CD8-positive, alpha-beta memory T cell (primary cell): ENCODE results near the gene PRSS2. TPM values are rescaled to one million over a fixed set of nuclear protein-coding genes. Genes with fewer than 3 reads are reported as not detected.

Experiments
- CTCF ChIA-PET: fragments of 350-600 bp; sonication (Branson Sonifier 250); formaldehyde crosslinking; loops from one replicate; lab custom pipeline; 2021; ENCODE audit warnings: antibody characterized with exemption; lab: Charles Lee
- POLR2A ChIA-PET: fragments of 350-600 bp; sonication (Branson Sonifier 250); formaldehyde crosslinking; loops from one replicate; lab custom pipeline; 2021; ENCODE audit warnings: antibody characterized with exemption; lab: Charles Lee
- DNase-seq, 5 donors: peaks; one replicate each; pipeline versions ENCODE4 v3.0.0 to v3.0.0-alpha.2; 2020 to 2022; ENCODE audit warnings: mixed read lengths in 1 of 5
- H3K27ac ChIP-seq: one replicate; pipeline ENCODE4 v1.7.0; 2013; ENCODE audit warnings: low read depth, mild to moderate bottlenecking, low read length, moderate library complexity
- H3K27me3 ChIP-seq: 2 replicates; pipeline ENCODE4 v1.7.0; 2013; ENCODE audit warnings: low read length, mild to moderate bottlenecking; ENCODE audit not compliant: insufficient read depth, poor library complexity, severe bottlenecking
- H3K36me3 ChIP-seq: 2 replicates; pipeline ENCODE4 v1.7.0; 2013; ENCODE audit warnings: mild to moderate bottlenecking, low read length, moderate library complexity; ENCODE audit not compliant: insufficient read depth
- H3K4me1 ChIP-seq: 2 replicates; pipeline ENCODE4 v1.7.0; 2013; ENCODE audit warnings: mild to moderate bottlenecking, low read length, moderate library complexity; ENCODE audit not compliant: insufficient read depth
- H3K4me3 ChIP-seq: 2 replicates; pipeline ENCODE4 v1.7.0; 2013; ENCODE audit warnings: mild to moderate bottlenecking, low read length
- H3K9me3 ChIP-seq: 2 replicates; pipeline ENCODE4 v1.7.0; 2013; ENCODE audit warnings: mild to moderate bottlenecking, low read length
- H3K27ac Mint-ChIP-seq, 8 donors: one replicate each; pipeline ENCODE4 v1.8.0; 2020 to 2021; ENCODE audit warnings: mixed read lengths in 8 of 8, mild to moderate bottlenecking in 6 of 8, inconsistent platforms in 3 of 8, moderate library complexity in 3 of 8
- H3K27me3 Mint-ChIP-seq, 2 donors: one replicate each; pipeline ENCODE4 v1.8.0; 2020 to 2021; ENCODE audit warnings: mixed read lengths in 2 of 2, mild to moderate bottlenecking in 1 of 2, moderate library complexity in 1 of 2
- H3K36me3 Mint-ChIP-seq, 3 donors: one replicate each; pipeline ENCODE4 v1.8.0; 2020 to 2021; ENCODE audit warnings: mixed read lengths in 3 of 3, inconsistent platforms in 1 of 3, mild to moderate bottlenecking in 1 of 3
- H3K4me1 Mint-ChIP-seq, 3 donors: one replicate each; pipeline ENCODE4 v1.8.0; 2020 to 2021; ENCODE audit warnings: mixed read lengths in 3 of 3, inconsistent platforms in 1 of 3, mild to moderate bottlenecking in 1 of 3
- H3K4me3 Mint-ChIP-seq, 7 donors: one replicate each; pipeline ENCODE4 v1.8.0; 2020 to 2021; ENCODE audit warnings: mixed read lengths in 7 of 7, mild to moderate bottlenecking in 6 of 7, moderate library complexity in 4 of 7, inconsistent platforms in 2 of 7
- H3K9me3 Mint-ChIP-seq, 5 donors: one replicate each; pipeline ENCODE4 v1.8.0; 2020 to 2022; ENCODE audit warnings: mixed read lengths in 5 of 5, mild to moderate bottlenecking in 3 of 5, moderate library complexity in 2 of 5, inconsistent platforms in 1 of 5
- polyA plus RNA-seq: library from polyadenylated mRNA; unstranded; fragments of 300-500 nt; fragmentation: Illumina TruSeq; gene quantifications from one replicate; pipeline ENCODE4 v1.2.3, GENCODE V29; 2021
- total RNA-seq, 2 experiments: library from RNA; stranded (reverse); gene quantifications; one replicate each; pipeline ENCODE4 v1.2.3, GENCODE V29; 2021

PRSS2 gene
- total and polyA plus RNA-seq, 3 experiments from 2014 or later, result not detected

GRCh38 chr7:142806957-142807356, 36.2 kb downstream of the PRSS2 start:
- Mint-ChIP-seq H3K36me3 (peaks cover 23 to 32% (median 26%) of the 10 kb centered on the region in 3 donors), H3K4me3 (peak overlapping the region; percentile 35 to 91 (median 80)), H3K4me1 (peaks cover 94 to 98% (median 98%) of the 10 kb centered on the region in 3 donors), H3K9me3 (no peaks in the 10 kb centered on the region), H3K27me3 (peaks cover 0 to 7% of the 10 kb centered on the region in 2 donors), H3K27ac (peak overlapping the region; percentile 99 to 100 (median 100))
- Histone ChIP-seq H3K9me3 (no peaks in the 10 kb centered on the region), H3K27ac (peak overlapping the region; percentile 92), H3K27me3 (no peaks in the 10 kb centered on the region), H3K4me3 (peak overlapping the region; percentile 47), H3K36me3 (peaks cover 23% of the 10 kb centered on the region), H3K4me1 (peaks cover 96% of the 10 kb centered on the region)
- ChIA-PET CTCF (interaction anchor here (0.5 to 15.2 kb wide), 2 partner anchors 16 to 110 kb away, joined by 3 to 508 read pairs; no protein-coding TSS in a partner anchor), POLR2A (interaction anchor here (1.2 to 13.3 kb wide), 4 partner anchors 15 to 418 kb away, joined by 4 to 1213 read pairs (median 14); no protein-coding TSS in a partner anchor)
- no peak for DNase-seq

- peaks cover 96% of the 10 kb centered on the region for H3K4me1 ChIP-seq
- Mint-ChIP-seq H3K27ac (peak overlapping the region; percentile 99 to 100 (median 100)), H3K9me3 (no peaks in the 10 kb centered on the region), H3K4me3 (peak overlapping the region; percentile 68 to 91 (median 80)), H3K27me3 (peaks cover 0 to 7% of the 10 kb centered on the region in 2 donors), H3K36me3 (peaks cover 14 to 22% (median 18%) of the 10 kb centered on the region in 3 donors), H3K4me1 (peaks cover 92 to 98% (median 97%) of the 10 kb centered on the region in 3 donors)
- H3K27ac ChIP-seq, result peak overlapping the region; percentile 92
- H3K9me3 ChIP-seq, result no peaks in the 10 kb centered on the region
- peaks cover 13% of the 10 kb centered on the region for H3K36me3 ChIP-seq
- DNase-seq, result peak in 3 of 5 donors; percentile 65 to 67 (median 65)
- peak overlapping the region; percentile 47 for H3K4me3 ChIP-seq
- ChIA-PET CTCF (interaction anchor here (0.9 to 15.2 kb wide), 12 partner anchors 12 to 576 kb away, joined by 3 to 508 read pairs (median 5); no protein-coding TSS in a partner anchor), POLR2A (interaction anchor here (0.5 to 13.3 kb wide), 20 partner anchors 10 to 484 kb away, joined by 3 to 1213 read pairs (median 4); no protein-coding TSS in a partner anchor)
- no peaks in the 10 kb centered on the region for H3K27me3 ChIP-seq
Observed at GRCh38 chr7:142807855-142808460, 37.2 kb downstream of the PRSS2 start.

- Histone ChIP-seq H3K9me3 (no peaks in the 10 kb centered on the region), H3K36me3 (peaks cover 8% of the 10 kb centered on the region), H3K27ac (peak overlapping the region; percentile 92), H3K4me3 (peak overlapping the region; percentile 47), H3K27me3 (no peaks in the 10 kb centered on the region), H3K4me1 (peaks cover 96% of the 10 kb centered on the region)
- ChIA-PET POLR2A (interaction anchor here (0.6 to 13.3 kb wide), 21 partner anchors 9 to 501 kb away, joined by 3 to 1213 read pairs (median 4); no protein-coding TSS in a partner anchor), CTCF (interaction anchor here (0.9 to 15.2 kb wide), 13 partner anchors 12 to 576 kb away, joined by 3 to 508 read pairs (median 5); no protein-coding TSS in a partner anchor)
- peaks cover 9 to 17% (median 13%) of the 10 kb centered on the region in 3 donors for H3K36me3 Mint-ChIP-seq
- H3K9me3 Mint-ChIP-seq, result no peaks in the 10 kb centered on the region
- H3K4me1 Mint-ChIP-seq, result peaks cover 88 to 98% (median 97%) of the 10 kb centered on the region in 3 donors
- H3K27ac Mint-ChIP-seq, result peak overlapping the region; percentile 99 to 100 (median 100)
- peak overlapping the region; percentile 68 to 91 (median 80) for H3K4me3 Mint-ChIP-seq
- peaks cover 0 to 7% of the 10 kb centered on the region in 2 donors for H3K27me3 Mint-ChIP-seq
- no peak for DNase-seq
Observed at GRCh38 chr7:142808461-142808801, 37.7 kb downstream of the PRSS2 start.

GRCh38 chr7:142808802-142809583, 38.2 kb downstream of the PRSS2 start:
- Histone ChIP-seq H3K4me1 (peaks cover 96% of the 10 kb centered on the region), H3K4me3 (peak overlapping the region; percentile 56), H3K36me3 (peaks cover 3% of the 10 kb centered on the region), H3K27me3 (no peaks in the 10 kb centered on the region), H3K27ac (peak overlapping the region; percentile 92), H3K9me3 (no peaks in the 10 kb centered on the region)
- CTCF ChIA-PET, result interaction anchor here (0.9 to 15.2 kb wide), 18 partner anchors 11 to 575 kb away, joined by 3 to 508 read pairs (median 4); no protein-coding TSS in a partner anchor
- DNase-seq, result peak; percentile 90 to 99 (median 98)
- H3K27ac Mint-ChIP-seq, result peak overlapping the region; percentile 99 to 100 (median 100)
- H3K27me3 Mint-ChIP-seq, result peaks cover 0 to 7% of the 10 kb centered on the region in 2 donors
- no peaks in the 10 kb centered on the region for H3K9me3 Mint-ChIP-seq
- POLR2A ChIA-PET, result interaction anchor here (0.6 to 13.3 kb wide), 22 partner anchors 9 to 502 kb away, joined by 3 to 1213 read pairs (median 4); no protein-coding TSS in a partner anchor
- peaks cover 82 to 96% (median 94%) of the 10 kb centered on the region in 3 donors for H3K4me1 Mint-ChIP-seq
- peak overlapping the region; percentile 68 to 91 (median 80) for H3K4me3 Mint-ChIP-seq
- peaks cover 9 to 11% (median 11%) of the 10 kb centered on the region in 3 donors for H3K36me3 Mint-ChIP-seq

GRCh38 chr7:142809671-142810070, 38.9 kb downstream of the PRSS2 start:
- H3K4me1 ChIP-seq, result peaks cover 90% of the 10 kb centered on the region
- peak overlapping the region; percentile 92 for H3K27ac ChIP-seq
- peaks cover 5 to 7% (median 6%) of the 10 kb centered on the region in 3 donors for H3K36me3 Mint-ChIP-seq
- peaks cover 75 to 93% (median 88%) of the 10 kb centered on the region in 3 donors for H3K4me1 Mint-ChIP-seq
- ChIA-PET CTCF (interaction anchor here (0.9 to 15.2 kb wide), 19 partner anchors 7 to 570 kb away, joined by 3 to 508 read pairs (median 5); no protein-coding TSS in a partner anchor), POLR2A (interaction anchor here (1.1 to 13.3 kb wide), 8 partner anchors 18 to 489 kb away, joined by 3 to 1213 read pairs (median 8); no protein-coding TSS in a partner anchor)
- H3K9me3 ChIP-seq, result no peaks in the 10 kb centered on the region
- H3K27ac Mint-ChIP-seq, result peak overlapping the region; percentile 99 to 100 (median 100)
- H3K27me3 ChIP-seq, result no peaks in the 10 kb centered on the region
- peak in 1 of 5 donors; percentile 45 for DNase-seq
- H3K4me3 Mint-ChIP-seq, result peak overlapping the region; percentile 68 to 91 (median 80)
- H3K4me3 ChIP-seq, result peak overlapping the region; percentile 56
- no peaks in the 10 kb centered on the region for H3K36me3 ChIP-seq
- peaks cover 0 to 7% of the 10 kb centered on the region in 2 donors for H3K27me3 Mint-ChIP-seq
- no peaks in the 10 kb centered on the region for H3K9me3 Mint-ChIP-seq

GRCh38 chr7:142811154-142811737, 40.5 kb downstream of the PRSS2 start:
- H3K27me3 ChIP-seq, result no peaks in the 10 kb centered on the region
- Mint-ChIP-seq H3K36me3 (peaks cover 0 to 2% (median 0%) of the 10 kb centered on the region in 3 donors), H3K9me3 (no peaks in the 10 kb centered on the region), H3K4me3 (peak overlapping the region; percentile 24 to 58 (median 45)), H3K4me1 (peaks cover 60 to 78% (median 72%) of the 10 kb centered on the region in 3 donors), H3K27me3 (peaks cover 5 to 10% of the 10 kb centered on the region in 2 donors), H3K27ac (peak overlapping the region; percentile 77 to 100 (median 100))
- POLR2A ChIA-PET, result interaction anchor here (0.5 to 13.3 kb wide), 13 partner anchors 19 to 491 kb away, joined by 3 to 1213 read pairs (median 4); no protein-coding TSS in a partner anchor
- no peak overlapping the region for H3K4me3 ChIP-seq
- CTCF ChIA-PET, result interaction anchor here (0.7 to 15.2 kb wide), 45 partner anchors 8 to 835 kb away, joined by 3 to 508 read pairs (median 4); no protein-coding TSS in a partner anchor
- peaks cover 74% of the 10 kb centered on the region for H3K4me1 ChIP-seq
- no peaks in the 10 kb centered on the region for H3K9me3 ChIP-seq
- peak in 4 of 5 donors; percentile 34 to 81 (median 66) for DNase-seq
- peak overlapping the region; percentile 35 for H3K27ac ChIP-seq
- no peaks in the 10 kb centered on the region for H3K36me3 ChIP-seq
